ENCODE measurements around the gene SIN3B. TPM values are rescaled to one million over a fixed set of nuclear protein-coding genes. Genes with fewer than 3 reads are reported as not detected.

SIN3B gene
- polyA plus RNA-seq, 1 donor from 2014 or later: 31.2 TPM

DNA sequence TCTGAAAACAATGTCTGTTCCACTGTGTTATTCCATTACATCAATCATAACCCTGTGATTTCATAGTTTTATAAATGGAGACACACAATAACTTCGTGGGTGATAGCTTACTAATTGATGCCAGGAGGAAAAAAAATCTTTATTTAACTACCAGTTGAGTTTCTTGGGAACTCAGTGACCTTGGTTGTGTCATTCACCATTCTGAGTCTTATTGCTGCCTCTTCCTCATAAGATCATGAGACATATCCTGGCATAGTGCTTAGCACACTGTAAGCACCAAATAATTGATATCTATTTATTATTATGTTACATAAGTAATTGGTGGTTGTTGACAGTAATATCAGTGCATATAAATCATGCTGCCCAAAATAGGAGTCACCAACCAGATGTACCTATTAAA lies 39.1 kb upstream of the SIN3B start:
- no peak overlapping the region for H3K4me3 ChIP-seq (ENCODE audit: low read length)
- no peak overlapping the region for H3K27ac ChIP-seq (ENCODE audit: low read length)
- no peaks in the 10 kb centered on the region for H3F3A ChIP-seq (ENCODE audit: insufficient read depth, low read length, poor library complexity, severe bottlenecking)
- TF ChIP-seq EP300 (conservative IDR thresholded peaks at IDR 0.05; ENCODE audit: poor library complexity, severe bottlenecking) (no peak), MXI1 (conservative IDR thresholded peaks at IDR 0.05; ENCODE audit: poor library complexity, severe bottlenecking) (no peak), SMC3 (conservative IDR thresholded peaks at IDR 0.05; ENCODE audit: poor library complexity) (no peak), CTCF (IDR thresholded peaks at IDR 0.05; ENCODE audit: poor library complexity, severe bottlenecking) (no peak), POLR2AphosphoS5 (IDR thresholded peaks at IDR 0.05) (no peak), RAD21 (conservative IDR thresholded peaks at IDR 0.05) (no peak), EZH2 (IDR thresholded peaks at IDR 0.05; ENCODE audit: borderline replicate concordance, insufficient read depth, low read length, poor library complexity, severe bottlenecking) (no peak), TAF1 (IDR thresholded peaks at IDR 0.05; ENCODE audit: low read depth) (no peak)
- TF ChIP-seq, protein P1, sequence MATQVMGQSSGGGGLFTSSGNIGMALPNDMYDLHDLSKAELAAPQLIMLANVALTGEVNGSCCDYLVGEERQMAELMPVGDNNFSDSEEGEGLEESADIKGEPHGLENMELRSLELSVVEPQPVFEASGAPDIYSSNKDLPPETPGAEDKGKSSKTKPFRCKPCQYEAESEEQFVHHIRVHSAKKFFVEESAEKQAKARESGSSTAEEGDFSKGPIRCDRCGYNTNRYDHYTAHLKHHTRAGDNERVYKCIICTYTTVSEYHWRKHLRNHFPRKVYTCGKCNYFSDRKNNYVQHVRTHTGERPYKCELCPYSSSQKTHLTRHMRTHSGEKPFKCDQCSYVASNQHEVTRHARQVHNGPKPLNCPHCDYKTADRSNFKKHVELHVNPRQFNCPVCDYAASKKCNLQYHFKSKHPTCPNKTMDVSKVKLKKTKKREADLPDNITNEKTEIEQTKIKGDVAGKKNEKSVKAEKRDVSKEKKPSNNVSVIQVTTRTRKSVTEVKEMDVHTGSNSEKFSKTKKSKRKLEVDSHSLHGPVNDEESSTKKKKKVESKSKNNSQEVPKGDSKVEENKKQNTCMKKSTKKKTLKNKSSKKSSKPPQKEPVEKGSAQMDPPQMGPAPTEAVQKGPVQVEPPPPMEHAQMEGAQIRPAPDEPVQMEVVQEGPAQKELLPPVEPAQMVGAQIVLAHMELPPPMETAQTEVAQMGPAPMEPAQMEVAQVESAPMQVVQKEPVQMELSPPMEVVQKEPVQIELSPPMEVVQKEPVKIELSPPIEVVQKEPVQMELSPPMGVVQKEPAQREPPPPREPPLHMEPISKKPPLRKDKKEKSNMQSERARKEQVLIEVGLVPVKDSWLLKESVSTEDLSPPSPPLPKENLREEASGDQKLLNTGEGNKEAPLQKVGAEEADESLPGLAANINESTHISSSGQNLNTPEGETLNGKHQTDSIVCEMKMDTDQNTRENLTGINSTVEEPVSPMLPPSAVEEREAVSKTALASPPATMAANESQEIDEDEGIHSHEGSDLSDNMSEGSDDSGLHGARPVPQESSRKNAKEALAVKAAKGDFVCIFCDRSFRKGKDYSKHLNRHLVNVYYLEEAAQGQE (IDR thresholded peaks at IDR 0.05; ENCODE audit: borderline replicate concordance): no peak
- no peaks in the 10 kb centered on the region for H4K20me1 ChIP-seq (ENCODE audit: insufficient read depth)
- H3K27me3 ChIP-seq (ENCODE audit: insufficient read depth, low read depth, low read length): no peaks in the 10 kb centered on the region
- no peaks in the 10 kb centered on the region for H3K79me2 ChIP-seq (replicated peaks; ENCODE audit: insufficient read depth, low read length)
- H3K9me3 ChIP-seq (ENCODE audit: low read length): no peaks in the 10 kb centered on the region
- no peak overlapping the region for H3K4me2 ChIP-seq (ENCODE audit: low read length)
- H2AFZ ChIP-seq (ENCODE audit: low read depth, low read length): no peak overlapping the region
- no peaks in the 10 kb centered on the region for H3K36me3 ChIP-seq (ENCODE audit: insufficient read depth, low read length)
- no peaks in the 10 kb centered on the region for H3K9me2 ChIP-seq (ENCODE audit: insufficient read depth, low read length)
- H3K9ac ChIP-seq (ENCODE audit: low read length): no peak overlapping the region

GRCh38 chr19:16791942-16792341 lies 37.3 kb upstream of the SIN3B start:
- Histone ChIP-seq H2AFZ (ENCODE audit: low read depth, low read length) (no peak overlapping the region), H3K4me2 (ENCODE audit: low read length) (no peak overlapping the region), H3F3A (ENCODE audit: insufficient read depth, low read length, poor library complexity, severe bottlenecking) (no peaks in the 10 kb centered on the region), H3K79me2 (replicated peaks; ENCODE audit: insufficient read depth, low read length) (no peaks in the 10 kb centered on the region), H3K27ac (ENCODE audit: low read length) (no peak overlapping the region), H3K36me3 (ENCODE audit: insufficient read depth, low read length) (no peaks in the 10 kb centered on the region), H3K4me3 (ENCODE audit: low read length) (no peak overlapping the region), H3K27me3 (ENCODE audit: insufficient read depth, low read depth, low read length) (no peaks in the 10 kb centered on the region), H3K9me2 (ENCODE audit: insufficient read depth, low read length) (no peaks in the 10 kb centered on the region), H3K9me3 (ENCODE audit: low read length) (no peaks in the 10 kb centered on the region), H4K20me1 (ENCODE audit: insufficient read depth) (no peaks in the 10 kb centered on the region), H3K9ac (ENCODE audit: low read length) (no peak overlapping the region)
- TF ChIP-seq POLR2AphosphoS5 (IDR thresholded peaks at IDR 0.05): no peak
- TF ChIP-seq EP300 (conservative IDR thresholded peaks at IDR 0.05; ENCODE audit: poor library complexity, severe bottlenecking): no peak
- TF ChIP-seq, protein P1 (IDR thresholded peaks at IDR 0.05; ENCODE audit: borderline replicate concordance): no peak
- no peak for TF ChIP-seq EZH2 (IDR thresholded peaks at IDR 0.05; ENCODE audit: borderline replicate concordance, insufficient read depth, low read length, poor library complexity, severe bottlenecking)
- TF ChIP-seq RAD21 (conservative IDR thresholded peaks at IDR 0.05): no peak
- TF ChIP-seq CTCF (IDR thresholded peaks at IDR 0.05; ENCODE audit: poor library complexity, severe bottlenecking): no peak
